Measurements from ENCODE around the gene HTT.

DNA sequence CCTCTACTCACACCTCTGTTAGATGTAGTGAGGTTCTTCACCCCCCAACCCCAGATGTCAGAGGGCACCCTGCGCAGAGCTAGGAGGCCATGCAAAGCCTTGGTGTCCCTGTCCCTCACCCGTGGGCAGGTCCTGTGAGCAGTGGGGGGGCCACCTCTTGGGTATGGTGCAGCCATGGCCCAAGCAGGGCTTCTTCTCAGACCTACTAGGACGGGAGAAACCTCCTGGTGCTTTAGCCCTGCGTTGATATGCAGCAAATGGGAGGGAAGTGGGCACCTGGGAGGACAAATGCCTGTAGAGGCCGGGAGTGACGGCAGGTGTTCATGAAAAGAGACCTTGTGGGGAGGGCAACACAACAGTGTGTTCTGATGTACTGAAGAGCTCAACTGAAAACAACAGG, 136.0 kb downstream of the HTT start:
- no peak for TF ChIP-seq EP300 (IDR thresholded peaks at IDR 0.05)
- no peak for TF ChIP-seq POLR2A (IDR thresholded peaks at IDR 0.05)
